Astrocyte (in vitro differentiated cells and primary cell): Measurements from ENCODE around the gene SELENOO. TPM values are rescaled to one million over a fixed set of nuclear protein-coding genes. Genes with fewer than 3 reads are reported as not detected.

Source experiments
- DNase-seq: peaks from one replicate; pipeline ENCODE4 v3.0.0-alpha.2; 2010; ENCODE audit warnings: low read depth
- FAIRE-seq: peaks from 2 replicates; lab custom pipeline; 2011; peaks lifted over from hg19 to GRCh38; lab: Jason Lieb, UNC
- H2AFZ ChIP-seq: 2 replicates; pipeline ENCODE4 v1.6.0; 2012; ENCODE audit warnings: low read depth, low read length, inconsistent platforms
- H3K27ac ChIP-seq: 2 replicates; pipeline ENCODE4 v1.5.1; 2011; ENCODE audit warnings: low read depth, low read length, inconsistent platforms
- H3K27me3 ChIP-seq: 2 replicates; pipeline ENCODE4 v1.6.0; 2011; ENCODE audit warnings: low read length, inconsistent platforms; ENCODE audit not compliant: insufficient read depth
- H3K36me3 ChIP-seq: 2 replicates; pipeline ENCODE4 v1.5.1; 2011; ENCODE audit warnings: low read length, inconsistent platforms; ENCODE audit not compliant: insufficient read depth
- H3K4me1 ChIP-seq: 2 replicates; pipeline ENCODE4 v1.5.1; 2011; ENCODE audit warnings: low read length, inconsistent platforms; ENCODE audit not compliant: insufficient read depth
- H3K4me2 ChIP-seq: 2 replicates; pipeline ENCODE4 v1.6.0; 2012; ENCODE audit warnings: low read length, inconsistent platforms
- H3K4me3 ChIP-seq: 2 replicates; pipeline ENCODE4 v1.5.1; 2011; ENCODE audit warnings: low read depth, mild to moderate bottlenecking, low read length, inconsistent platforms; ENCODE audit not compliant: insufficient read depth
- H3K79me2 ChIP-seq: 2 replicates; pipeline ENCODE4 v1.6.0; 2012; ENCODE audit warnings: mild to moderate bottlenecking, low read length, inconsistent platforms; ENCODE audit not compliant: insufficient read depth
- H3K9ac ChIP-seq: 2 replicates; pipeline ENCODE4 v1.6.0; 2012; ENCODE audit warnings: mild to moderate bottlenecking, low read length, inconsistent platforms
- H3K9me3 ChIP-seq: 2 replicates; pipeline ENCODE4 v1.5.1; 2012; ENCODE audit warnings: low read depth, mild to moderate bottlenecking, low read length, inconsistent platforms; ENCODE audit not compliant: insufficient read depth
- H4K20me1 ChIP-seq: 2 replicates; pipeline ENCODE4 v1.6.0; 2012; ENCODE audit warnings: low read length, inconsistent platforms; ENCODE audit not compliant: insufficient read depth
- H3K27ac Mint-ChIP-seq: one replicate; pipeline ENCODE4 v1.8.0; 2021; ENCODE audit warnings: mild to moderate bottlenecking, mixed read lengths; ENCODE audit not compliant: unreplicated experiment
- H3K27me3 Mint-ChIP-seq: one replicate; pipeline ENCODE4 v1.8.0; 2021; ENCODE audit warnings: low read depth, mixed read lengths; ENCODE audit not compliant: unreplicated experiment
- H3K36me3 Mint-ChIP-seq: one replicate; pipeline ENCODE4 v1.8.0; 2021; ENCODE audit warnings: low read depth, mixed read lengths; ENCODE audit not compliant: unreplicated experiment
- H3K4me1 Mint-ChIP-seq: one replicate; pipeline ENCODE4 v1.8.0; 2021; ENCODE audit warnings: low read depth, mixed read lengths; ENCODE audit not compliant: unreplicated experiment
- H3K4me3 Mint-ChIP-seq: one replicate; pipeline ENCODE4 v1.8.0; 2021; ENCODE audit warnings: mild to moderate bottlenecking, moderate library complexity, mixed read lengths; ENCODE audit not compliant: unreplicated experiment
- H3K9me3 Mint-ChIP-seq: one replicate; pipeline ENCODE4 v1.8.0; 2021; ENCODE audit warnings: mild to moderate bottlenecking, mixed read lengths; ENCODE audit not compliant: unreplicated experiment
- CTCF ChIP-seq: IDR thresholded peaks from 2 replicates; pipeline ENCODE4 v1.5.1; 2011; ENCODE audit warnings: low read depth, mild to moderate bottlenecking, inconsistent platforms, low read length, moderate library complexity; ENCODE audit not compliant: insufficient read depth
- EZH2 ChIP-seq: IDR thresholded peaks from 2 replicates; pipeline ENCODE4 v1.6.1; 2012; ENCODE audit warnings: mild to moderate bottlenecking, low read length, inconsistent platforms; ENCODE audit not compliant: insufficient read depth
- total RNA-seq: library from RNA; stranded (reverse); gene quantifications from 2 replicates; pipeline ENCODE4 v1.2.1, GENCODE V29; 2021

The SELENOO gene
- total RNA-seq, 1 donor from 2014 or later, result 18.5 TPM

GRCh38 chr22:50171965-50172421 lies 28.8 kb upstream of the SELENOO start:
- Mint-ChIP-seq H3K27me3 (peaks cover 23% of the 10 kb centered on the region), H3K4me1 (no peaks in the 10 kb centered on the region), H3K36me3 (peaks cover 1% of the 10 kb centered on the region), H3K27ac (no peak overlapping the region), H3K4me3 (peak overlapping the region; percentile 57), H3K9me3 (no peaks in the 10 kb centered on the region)
- no peak for FAIRE-seq
- Histone ChIP-seq H3K9ac (no peak overlapping the region), H3K27me3 (peaks cover 8% of the 10 kb centered on the region), H3K4me3 (no peak overlapping the region), H3K9me3 (no peaks in the 10 kb centered on the region), H3K36me3 (no peaks in the 10 kb centered on the region), H3K27ac (no peak overlapping the region), H3K79me2 (no peaks in the 10 kb centered on the region), H4K20me1 (no peaks in the 10 kb centered on the region), H2AFZ (no peak overlapping the region), H3K4me2 (no peak overlapping the region), H3K4me1 (no peaks in the 10 kb centered on the region)
- DNase-seq, result no peak
- TF ChIP-seq EZH2 (no peak), CTCF (no peak)

- no peak for DNase-seq
- H3K9ac ChIP-seq, result no peak overlapping the region
- Mint-ChIP-seq H3K27me3 (peaks cover 24% of the 10 kb centered on the region), H3K9me3 (no peaks in the 10 kb centered on the region), H3K4me1 (no peaks in the 10 kb centered on the region), H3K4me3 (no peak overlapping the region), H3K36me3 (peaks cover 2% of the 10 kb centered on the region), H3K27ac (no peak overlapping the region)
- H3K4me3 ChIP-seq, result no peak overlapping the region
- H4K20me1 ChIP-seq, result no peaks in the 10 kb centered on the region
- TF ChIP-seq CTCF (no peak), EZH2 (no peak)
- H3K36me3 ChIP-seq, result no peaks in the 10 kb centered on the region
- no peak for FAIRE-seq
- no peaks in the 10 kb centered on the region for H3K79me2 ChIP-seq
- no peak overlapping the region for H2AFZ ChIP-seq
- H3K4me1 ChIP-seq, result no peaks in the 10 kb centered on the region
- H3K27me3 ChIP-seq, result peaks cover 8% of the 10 kb centered on the region
- H3K27ac ChIP-seq, result no peak overlapping the region
- H3K4me2 ChIP-seq, result no peak overlapping the region
- H3K9me3 ChIP-seq, result no peaks in the 10 kb centered on the region
These were observed 27.4 kb upstream of the SELENOO start for GRCh38 chr22:50173311-50173982.

GRCh38 chr22:50173983-50174355 lies 26.8 kb upstream of the SELENOO start:
- Histone ChIP-seq H3K9ac (no peak overlapping the region), H3K4me1 (no peaks in the 10 kb centered on the region), H3K27me3 (peaks cover 6% of the 10 kb centered on the region), H3K79me2 (no peaks in the 10 kb centered on the region), H3K4me3 (no peak overlapping the region), H2AFZ (no peak overlapping the region), H3K9me3 (no peaks in the 10 kb centered on the region), H3K27ac (no peak overlapping the region), H3K36me3 (no peaks in the 10 kb centered on the region), H3K4me2 (no peak overlapping the region), H4K20me1 (no peaks in the 10 kb centered on the region)
- no peaks in the 10 kb centered on the region for H3K4me1 Mint-ChIP-seq
- TF ChIP-seq EZH2 (no peak), CTCF (no peak)
- H3K9me3 Mint-ChIP-seq, result no peaks in the 10 kb centered on the region
- DNase-seq (no peak), FAIRE-seq (no peak)
- H3K27ac Mint-ChIP-seq, result no peak overlapping the region
- peaks cover 19% of the 10 kb centered on the region for H3K27me3 Mint-ChIP-seq
- peaks cover 2% of the 10 kb centered on the region for H3K36me3 Mint-ChIP-seq
- no peak overlapping the region for H3K4me3 Mint-ChIP-seq
